GM18526 (cell line): Measurements from ENCODE around the gene BRSK2.

Experiments
- POLR2A ChIP-seq: IDR thresholded peaks from 3 replicates; pipeline ENCODE4 v1.6.1; 2011; ENCODE audit not compliant: insufficient read length; ENCODE audit errors: extremely low read depth

Gene BRSK2

GRCh38 chr11:1445741-1446445, 56.2 kb downstream of the BRSK2 start:
- no peak for TF ChIP-seq POLR2A

DNA sequence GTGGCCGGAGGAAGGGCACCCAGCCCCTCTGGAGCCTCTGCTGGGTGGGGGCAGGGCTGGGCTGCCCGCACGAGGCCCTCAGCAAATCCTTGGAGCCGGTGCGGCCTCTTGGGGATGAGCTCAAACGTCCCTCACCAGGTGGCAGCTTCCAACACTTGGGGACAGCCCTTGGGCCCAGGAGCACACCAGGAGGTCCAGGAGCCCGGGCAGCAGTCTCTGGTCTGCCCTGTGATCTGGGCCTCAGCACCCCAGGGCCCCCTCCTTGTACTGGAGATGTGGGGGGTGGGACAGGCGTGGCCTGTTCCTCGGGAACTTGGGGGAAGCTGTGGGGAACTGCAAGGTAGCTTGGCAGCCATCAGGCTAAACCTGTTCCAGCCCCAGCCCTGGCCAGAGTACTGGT, 56.9 kb downstream of the BRSK2 start:
- TF ChIP-seq POLR2A, result no peak

- TF ChIP-seq POLR2A, result no peak
These were observed 58.4 kb downstream of the BRSK2 start for GRCh38 chr11:1447845-1448825.

DNA sequence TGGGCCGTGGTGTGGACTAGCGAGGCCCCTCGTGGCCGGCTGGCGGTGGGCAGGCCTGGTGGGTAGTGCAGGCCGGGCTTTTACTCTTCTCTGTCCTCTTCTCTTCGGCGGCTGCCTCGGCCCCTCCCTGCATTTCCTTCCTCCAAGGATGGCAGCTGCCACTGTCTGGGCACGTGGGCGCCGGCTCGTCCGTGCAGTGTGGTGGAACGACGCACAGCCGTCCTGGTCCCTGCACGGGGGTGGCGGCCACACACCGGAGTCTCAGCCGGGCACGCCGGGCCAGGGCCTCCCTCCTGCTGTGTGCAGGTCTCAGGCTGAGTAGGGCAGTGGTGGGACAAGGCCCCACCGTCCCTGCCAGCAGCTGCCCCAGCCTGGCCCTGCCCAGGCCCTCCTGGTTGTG, 59.1 kb downstream of the BRSK2 start:
- TF ChIP-seq POLR2A, result no peak

DNA sequence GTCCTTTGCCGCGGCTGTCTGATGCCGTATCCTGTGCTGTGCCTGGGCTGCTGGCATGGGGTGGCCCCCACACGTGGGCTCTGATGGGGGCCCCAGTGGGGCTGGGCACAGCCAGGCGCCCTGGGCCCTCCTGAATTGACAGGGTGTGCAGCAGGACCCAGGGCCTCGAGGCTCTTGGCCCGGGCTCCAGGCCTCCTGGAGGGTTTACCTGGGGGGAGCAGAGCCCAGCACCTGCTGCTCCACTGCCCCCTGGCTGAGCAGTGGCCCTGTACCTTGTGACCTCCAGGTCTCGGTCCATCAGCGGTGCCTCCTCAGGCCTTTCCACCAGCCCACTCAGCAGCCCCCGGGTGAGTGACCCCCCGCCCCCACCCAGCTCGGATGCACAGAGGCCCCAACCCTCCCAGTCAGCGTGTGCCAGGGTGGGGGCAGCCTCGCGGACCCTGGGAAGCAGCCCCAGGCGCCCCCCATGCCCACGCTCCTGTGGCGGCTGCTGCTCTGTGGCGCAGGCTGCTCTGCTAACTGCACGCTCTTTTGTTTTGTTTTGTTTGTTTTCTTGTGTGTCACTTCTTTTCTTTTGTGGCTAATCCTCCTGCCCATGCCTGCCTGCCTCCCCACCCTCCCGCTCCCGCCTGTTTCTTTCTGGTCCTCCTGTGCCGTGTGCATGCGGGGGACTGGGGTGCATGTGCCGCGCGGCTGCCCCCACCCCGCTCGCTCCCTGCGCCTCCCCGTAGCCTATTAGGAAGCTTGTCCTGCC, 59.9 kb downstream of the BRSK2 start:
- TF ChIP-seq POLR2A, result no peak

GRCh38 chr11:1450344-1450875, 60.7 kb downstream of the BRSK2 start:
- no peak for TF ChIP-seq POLR2A

- TF ChIP-seq POLR2A, result no peak
These were observed 61.4 kb downstream of the BRSK2 start for GRCh38 chr11:1450949-1451710.

DNA sequence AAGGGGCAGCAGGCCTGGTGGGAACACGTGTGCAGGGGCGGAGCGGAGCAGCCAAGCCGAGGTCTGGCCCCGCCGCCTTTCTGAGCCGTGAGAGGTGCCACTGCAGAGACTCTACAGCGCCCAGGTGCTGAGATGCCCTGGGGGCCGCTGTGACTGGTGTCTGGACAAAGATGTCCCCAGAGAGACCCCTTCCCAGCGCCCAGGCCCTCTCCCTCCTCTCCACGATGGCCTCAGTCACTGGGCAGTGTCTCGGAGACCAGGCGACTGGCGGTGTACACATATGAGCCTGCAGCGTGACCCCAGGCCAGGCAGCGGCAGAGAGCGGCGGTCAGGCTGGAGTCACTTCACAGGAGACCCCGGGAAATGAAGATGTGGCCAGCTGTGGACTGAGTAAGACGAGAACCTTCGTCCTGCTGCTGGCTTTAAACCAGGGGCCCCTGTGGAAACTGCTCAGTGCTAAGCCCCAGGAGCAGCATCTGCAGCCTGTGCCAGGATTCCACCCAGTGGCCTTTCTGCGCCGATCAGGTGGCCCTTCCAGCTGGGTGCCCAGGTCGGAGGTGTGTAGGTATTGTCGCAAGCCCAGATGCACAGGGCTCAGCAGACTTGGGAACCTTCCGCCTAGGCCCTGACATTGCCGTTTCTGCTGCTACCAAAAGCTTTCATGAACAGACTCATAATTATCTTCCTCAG, 62.2 kb downstream of the BRSK2 start:
- no peak for TF ChIP-seq POLR2A

DNA sequence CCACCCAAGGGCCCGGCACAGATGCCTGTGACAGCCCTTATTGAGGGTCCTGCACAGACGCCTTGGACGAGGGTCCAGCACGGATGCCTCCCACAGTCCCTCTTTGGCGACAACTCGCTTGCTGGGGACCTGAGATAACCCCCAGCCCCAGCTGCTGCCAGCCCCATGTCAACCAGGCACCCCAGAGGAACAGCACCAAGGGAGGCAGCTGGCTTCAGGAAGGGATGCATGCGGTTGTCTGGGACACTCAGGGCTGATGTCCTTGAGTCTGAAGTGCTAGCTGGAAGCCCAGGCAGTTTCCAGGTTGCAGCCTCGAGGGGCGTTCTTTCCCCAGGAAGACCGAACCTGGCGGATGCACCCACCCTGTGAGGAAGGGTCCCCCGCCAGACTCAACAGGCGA, 63.0 kb downstream of the BRSK2 start:
- TF ChIP-seq POLR2A, result no peak

DNA sequence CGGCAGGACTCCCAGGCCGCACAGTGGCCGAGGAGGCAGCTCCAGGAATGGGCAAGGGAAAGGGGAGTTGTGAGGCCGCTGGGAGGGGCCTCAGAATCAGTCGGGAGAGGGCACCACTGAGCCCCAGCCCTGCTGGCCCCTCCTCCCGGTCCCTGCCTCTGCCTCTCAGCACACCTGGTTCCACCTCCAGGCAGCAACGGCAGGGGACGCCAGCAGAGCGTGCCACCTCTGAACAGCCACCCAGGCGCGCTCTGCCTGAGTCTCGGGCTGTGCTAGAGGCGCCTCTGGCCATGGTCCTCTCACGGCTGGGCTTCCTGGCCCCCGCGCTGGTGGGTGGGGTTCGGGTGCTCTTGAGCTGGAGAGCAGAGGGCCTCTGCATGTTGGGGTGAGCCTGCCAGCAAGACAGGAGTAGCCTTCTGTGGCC, 63.9 kb downstream of the BRSK2 start:
- no peak for TF ChIP-seq POLR2A

DNA sequence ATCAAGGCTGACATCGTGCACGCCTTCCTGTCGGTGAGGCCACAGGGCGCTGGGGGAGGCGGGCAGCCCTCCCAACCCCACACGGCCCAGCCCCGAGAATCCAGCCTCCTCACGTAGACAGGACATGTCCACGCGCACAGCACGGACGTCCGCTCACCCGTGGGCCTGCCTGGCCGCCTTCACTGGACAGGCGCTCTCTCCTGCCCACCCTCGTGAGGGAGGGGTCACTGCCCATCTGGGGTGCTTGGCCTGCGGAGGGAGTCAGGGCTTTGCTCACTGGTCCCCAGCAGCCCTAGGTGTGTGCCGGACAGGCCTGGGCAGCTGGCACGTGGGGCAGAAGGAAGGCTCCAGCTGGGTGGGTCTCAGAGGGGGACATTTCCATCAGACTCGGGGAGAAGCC, 64.8 kb downstream of the BRSK2 start:
- TF ChIP-seq POLR2A, result no peak

DNA sequence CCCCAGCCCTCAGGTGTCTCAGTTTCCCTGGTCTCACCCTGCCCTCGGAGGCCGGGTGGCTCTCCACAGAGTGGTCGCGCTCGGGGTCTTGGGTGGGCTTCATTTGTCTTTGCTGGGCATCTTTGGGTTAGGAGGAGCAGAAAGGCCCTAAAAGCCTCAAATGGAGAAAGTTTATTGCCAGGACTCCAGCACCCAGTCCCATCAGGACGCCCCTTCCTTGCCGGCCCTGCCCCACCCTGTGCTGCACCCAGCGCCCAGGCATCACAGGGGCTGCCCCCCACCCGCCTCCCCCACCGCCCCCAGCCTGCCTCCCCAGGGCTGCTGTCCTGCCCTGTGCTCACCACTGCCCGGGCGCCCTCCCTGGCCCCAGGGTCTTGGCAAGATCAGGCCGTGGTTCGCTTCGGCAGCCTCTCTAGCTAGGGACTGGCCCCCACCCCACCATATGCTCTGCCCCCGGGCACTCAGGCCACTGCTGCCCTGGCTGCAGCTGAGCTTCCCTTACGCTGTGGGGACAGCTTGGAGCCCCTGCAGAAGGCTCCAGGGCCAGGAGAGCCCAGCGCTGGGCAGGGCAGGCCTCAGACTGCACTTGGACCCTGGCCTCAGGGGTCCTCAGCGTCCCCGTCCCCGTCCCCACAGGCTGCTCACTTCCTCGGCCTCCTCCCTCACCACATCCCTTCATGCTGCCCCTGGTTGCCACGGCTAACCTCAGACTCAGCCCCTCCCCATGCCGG, 65.5 kb downstream of the BRSK2 start:
- no peak for TF ChIP-seq POLR2A

DNA sequence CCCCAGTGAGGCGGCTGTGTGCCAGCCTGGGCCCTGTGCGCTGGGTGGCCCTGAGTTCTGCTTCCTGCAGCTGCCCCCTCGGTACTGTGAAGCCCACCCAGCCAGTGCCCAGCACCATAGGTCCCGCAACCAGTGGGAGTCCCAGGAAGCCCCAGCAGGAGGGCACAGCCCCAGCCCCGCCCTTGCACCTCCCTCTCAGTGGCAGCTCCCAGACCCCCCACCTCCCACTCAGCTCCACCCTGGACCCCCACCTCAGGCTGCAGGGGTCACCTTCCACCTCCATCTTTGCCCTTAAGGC, 66.0 kb downstream of the BRSK2 start:
- TF ChIP-seq POLR2A, result no peak
